GM12892 (cell line): ENCODE measurements around the gene MRPL42.

Experiments
- POLR2A ChIP-seq: IDR thresholded peaks from 2 replicates; pipeline ENCODE4 v1.6.1; 2011; ENCODE audit warnings: low read depth, low read length, control low read depth
- POLR2AphosphoS5 ChIP-seq: IDR thresholded peaks from 2 replicates; pipeline ENCODE4 v1.6.1; 2011; ENCODE audit warnings: low read depth, low read length, control low read depth

GRCh38 chr12:93461503-93461902 lies 5.8 kb upstream of the MRPL42 start:
- TF ChIP-seq POLR2A: no peak
- no peak for TF ChIP-seq POLR2AphosphoS5
